PC-3 (cell line): ENCODE measurements around the gene PPFIBP2. TPM values are rescaled to one million over a fixed set of nuclear protein-coding genes. Genes with fewer than 3 reads are reported as not detected.

Experiments
- ATAC-seq: fragments of 200-7000 bp; cut with Tn5 transposase; 2 replicates; pipeline ENCODE4 v1.9.1; 2020; ENCODE audit warnings: mild to moderate bottlenecking, moderate library complexity
- BruUV-seq: library from RNA; stranded (reverse); fragments of 400-500 nt; replicated peaks from 2 replicates; lab custom pipeline; 2021; lab: Mats Ljungman, UMichigan
- CTCF ChIA-PET: fragments of 300-600 bp; sonication (Branson Sonifier 250); formaldehyde crosslinking; loops from one replicate; lab custom pipeline; 2022; ENCODE audit warnings: antibody characterized with exemption; lab: Charles Lee
- POLR2A ChIA-PET: fragments of 300-600 bp; sonication (Branson Sonifier 250); formaldehyde crosslinking; loops from one replicate; lab custom pipeline; 2022; ENCODE audit warnings: antibody characterized with exemption; ENCODE audit not compliant: unreplicated experiment; lab: Charles Lee
- DNase-seq: peaks from one replicate; pipeline ENCODE4 v3.0.0-alpha.2; 2015
- H2AFZ ChIP-seq: fragments of 300-600 bp; sonication (generic); 2 replicates; pipeline ENCODE4 v1.6.0; 2016; ENCODE audit warnings: antibody characterized with exemption, low read length
- H3F3A ChIP-seq: fragments of 300-600 bp; sonication (generic); one replicate; pipeline ENCODE4 v1.6.0; 2017; ENCODE audit warnings: antibody characterized with exemption, low read length, control low read depth, mild to moderate bottlenecking; ENCODE audit not compliant: unreplicated experiment
- H3K27ac ChIP-seq: fragments of 300-600 bp; sonication (generic); 2 replicates; pipeline ENCODE4 v1.5.1; 2016; ENCODE audit warnings: mild to moderate bottlenecking, low read length
- H3K27me3 ChIP-seq: fragments of 300-600 bp; sonication (generic); 2 replicates; pipeline ENCODE4 v1.6.1; 2016; ENCODE audit warnings: low read length, mixed read lengths
- H3K36me3 ChIP-seq: fragments of 300-600 bp; sonication (generic); 2 replicates; pipeline ENCODE4 v1.6.1; 2016; ENCODE audit warnings: low read depth, mixed run types, low read length, mixed read lengths
- H3K4me1 ChIP-seq: fragments of 300-600 bp; sonication (generic); 2 replicates; pipeline ENCODE4 v1.5.1; 2016; ENCODE audit warnings: low read length; ENCODE audit not compliant: insufficient read depth
- H3K4me2 ChIP-seq: fragments of 300-600 bp; sonication (generic); 2 replicates; pipeline ENCODE4 v1.6.0; 2016; ENCODE audit warnings: low read length
- H3K4me3 ChIP-seq: fragments of 300-600 bp; sonication (generic); 2 replicates; pipeline ENCODE4 v1.5.1; 2016; ENCODE audit warnings: mild to moderate bottlenecking, low read length, mixed read lengths
- H3K79me2 ChIP-seq: fragments of 300-600 bp; sonication (generic); 2 replicates; pipeline ENCODE4 v1.6.1; 2017; ENCODE audit warnings: low read length, mixed read lengths
- H3K9ac ChIP-seq: fragments of 300-600 bp; sonication (generic); 2 replicates; pipeline ENCODE4 v1.6.0; 2016; ENCODE audit warnings: mild to moderate bottlenecking, low read length
- H3K9me2 ChIP-seq: fragments of 300-600 bp; sonication (generic); replicated peaks from 2 replicates; pipeline ENCODE4 v1.6.1; 2016; ENCODE audit warnings: mixed run types, low read length, mixed read lengths
- H3K9me3 ChIP-seq: fragments of 300-600 bp; sonication (generic); 2 replicates; pipeline ENCODE4 v1.6.1; 2016; ENCODE audit warnings: low read length, mixed read lengths
- H4K20me1 ChIP-seq: fragments of 300-600 bp; sonication (generic); 2 replicates; pipeline ENCODE4 v1.6.1; 2016; ENCODE audit warnings: low read length, mixed read lengths
- EZH2 ChIP-seq: fragments of 300-600 bp; sonication (generic); IDR thresholded peaks from one replicate; pipeline ENCODE4 v1.6.1; 2017; ENCODE audit warnings: antibody characterized with exemption, mild to moderate bottlenecking, low read length; ENCODE audit not compliant: unreplicated experiment
- EZH2phosphoT487 ChIP-seq: fragments of 300-600 bp; sonication (generic); IDR thresholded peaks from 2 replicates; pipeline ENCODE4 v1.6.1; 2018; ENCODE audit warnings: mild to moderate bottlenecking, antibody characterized with exemption, low read length, borderline replicate concordance
- intact Hi-C: fragments of 100-400 bp; cut with micrococcal nuclease; formaldehyde crosslinking; loops from 2 replicates; pipeline ENCODE4 v1.9.0; 2023
- total RNA-seq: library from RNA; depleted of rRNA; stranded (reverse); fragments of >200 nt; gene quantifications from 2 replicates; pipeline ENCODE4 v1.2.3, GENCODE V29; 2014
- TF ChIP-seq, protein P1 (sequence below): fragments of 300-600 bp; sonication (generic); conservative IDR thresholded peaks from 2 replicates; pipeline ENCODE4 v1.5.1; 2017; ENCODE audit warnings: antibody characterized with exemption, low read depth, mild to moderate bottlenecking, low read length

The PPFIBP2 gene
- total RNA-seq, 1 experiment from 2014 or later = 3.2 TPM

DNA sequence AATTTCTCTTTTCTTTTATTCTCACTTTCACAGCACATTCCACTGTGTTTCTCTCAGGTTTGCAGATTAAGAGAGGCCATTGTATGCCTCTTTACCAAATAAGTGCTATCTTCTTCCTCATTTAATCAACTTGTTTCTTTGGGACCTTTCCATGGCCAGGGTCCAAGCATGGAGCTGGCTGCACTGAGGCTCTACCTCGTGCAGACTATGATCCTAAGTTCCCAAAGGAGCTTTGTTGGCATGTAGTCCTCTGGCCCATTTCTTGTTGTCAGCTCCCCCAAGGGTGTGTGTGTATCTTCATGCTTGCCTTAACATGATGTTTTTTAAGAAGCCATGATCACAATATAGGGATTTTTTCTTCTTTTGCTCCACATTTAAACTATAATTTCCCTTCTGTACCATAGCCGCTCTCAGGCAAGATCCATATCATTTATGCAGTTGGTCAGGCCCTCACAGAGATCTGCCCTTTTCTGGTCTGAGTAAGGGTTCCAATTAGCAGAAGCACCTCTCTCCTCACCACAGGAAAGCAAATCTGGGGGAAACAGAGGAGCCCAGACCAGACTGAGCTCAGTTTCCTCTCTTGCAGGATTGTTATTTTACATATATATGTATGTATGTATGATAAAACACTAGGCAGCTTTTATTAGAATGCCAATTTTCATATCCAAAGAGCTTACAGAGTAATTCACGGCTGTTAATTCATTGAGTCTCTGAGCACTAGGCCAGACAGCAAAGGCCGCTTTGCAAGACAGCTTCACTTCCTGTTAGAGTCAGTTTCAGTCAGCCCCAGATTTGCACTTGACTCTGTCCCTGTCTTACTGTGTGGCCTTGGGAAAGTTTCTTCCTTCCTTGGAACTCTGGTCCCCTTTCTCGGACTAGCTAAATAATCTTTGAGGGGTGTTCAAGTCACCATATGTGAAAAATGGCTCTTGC lies 125.2 kb downstream of the PPFIBP2 start:
- no peak for TF ChIP-seq EZH2phosphoT487
- TF ChIP-seq EZH2 = no peak
- TF ChIP-seq, protein P1, sequence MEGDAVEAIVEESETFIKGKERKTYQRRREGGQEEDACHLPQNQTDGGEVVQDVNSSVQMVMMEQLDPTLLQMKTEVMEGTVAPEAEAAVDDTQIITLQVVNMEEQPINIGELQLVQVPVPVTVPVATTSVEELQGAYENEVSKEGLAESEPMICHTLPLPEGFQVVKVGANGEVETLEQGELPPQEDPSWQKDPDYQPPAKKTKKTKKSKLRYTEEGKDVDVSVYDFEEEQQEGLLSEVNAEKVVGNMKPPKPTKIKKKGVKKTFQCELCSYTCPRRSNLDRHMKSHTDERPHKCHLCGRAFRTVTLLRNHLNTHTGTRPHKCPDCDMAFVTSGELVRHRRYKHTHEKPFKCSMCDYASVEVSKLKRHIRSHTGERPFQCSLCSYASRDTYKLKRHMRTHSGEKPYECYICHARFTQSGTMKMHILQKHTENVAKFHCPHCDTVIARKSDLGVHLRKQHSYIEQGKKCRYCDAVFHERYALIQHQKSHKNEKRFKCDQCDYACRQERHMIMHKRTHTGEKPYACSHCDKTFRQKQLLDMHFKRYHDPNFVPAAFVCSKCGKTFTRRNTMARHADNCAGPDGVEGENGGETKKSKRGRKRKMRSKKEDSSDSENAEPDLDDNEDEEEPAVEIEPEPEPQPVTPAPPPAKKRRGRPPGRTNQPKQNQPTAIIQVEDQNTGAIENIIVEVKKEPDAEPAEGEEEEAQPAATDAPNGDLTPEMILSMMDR = no peak
- Histone ChIP-seq H2AFZ (no peak overlapping the region), H3K79me2 (no peaks in the 10 kb centered on the region), H3K4me1 (0 out of 2 replicates have a peak, but pooled peaks cover 5% of the 10 kb centered on the region), H3K9me2 (no peaks in the 10 kb centered on the region), H3K4me2 (no peak overlapping the region), H3K36me3 (no peaks in the 10 kb centered on the region), H3K27ac (no peak overlapping the region), H3K9me3 (no peaks in the 10 kb centered on the region), H3K27me3 (peaks cover 13% of the 10 kb centered on the region; the same call in 1 of the 2 replicates), H3F3A (no peaks in the 10 kb centered on the region), H3K4me3 (no peak overlapping the region), H3K9ac (no peak overlapping the region), H4K20me1 (no peaks in the 10 kb centered on the region)
- intact Hi-C loops = no loop called here
- DNase-seq (no peak), ATAC-seq (no peak)
- POLR2A ChIA-PET = no interaction called here
- BruUV-seq = no TSS peak
- CTCF ChIA-PET = no interaction called here

DNA sequence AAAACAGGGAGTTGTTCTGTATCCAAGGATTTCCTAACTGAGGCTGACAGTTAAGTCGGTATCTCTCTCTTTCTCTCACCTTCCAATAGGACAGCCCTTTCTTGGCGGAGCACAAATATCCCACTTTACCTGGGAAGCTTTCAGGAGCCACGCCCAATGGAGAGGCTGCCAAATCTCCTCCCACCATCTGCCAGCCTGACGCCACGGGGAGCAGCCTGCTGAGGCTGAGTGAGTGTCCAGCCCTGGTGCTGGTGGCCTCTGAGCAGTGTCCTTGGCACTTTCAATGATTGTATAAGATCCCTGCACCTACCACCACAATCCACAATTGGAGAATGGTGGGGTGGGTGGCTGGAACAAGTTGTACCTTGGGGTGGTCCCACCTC lies 125.8 kb downstream of the PPFIBP2 start:
- no TSS peak for BruUV-seq
- CTCF ChIA-PET = no interaction called here

More for the DNA sequence above, 125.8 kb downstream of the PPFIBP2 start:
- POLR2A ChIA-PET = no interaction called here
- Histone ChIP-seq H3K4me2 (no peak overlapping the region), H3K4me1 (0 out of 2 replicates have a peak, but pooled peaks cover 5% of the 10 kb centered on the region), H3K4me3 (no peak overlapping the region), H3K9me2 (no peaks in the 10 kb centered on the region), H3K9me3 (no peaks in the 10 kb centered on the region), H4K20me1 (no peaks in the 10 kb centered on the region), H2AFZ (no peak overlapping the region), H3K27ac (no peak overlapping the region), H3K36me3 (no peaks in the 10 kb centered on the region), H3K9ac (no peak overlapping the region), H3K79me2 (no peaks in the 10 kb centered on the region), H3K27me3 (peaks cover 13% of the 10 kb centered on the region; the same call in 1 of the 2 replicates), H3F3A (no peaks in the 10 kb centered on the region)
- intact Hi-C loops = no loop called here
- DNase-seq = no peak
- no peak for ATAC-seq
- TF ChIP-seq, protein P1 = no peak
- no peak for TF ChIP-seq EZH2
- TF ChIP-seq EZH2phosphoT487 = no peak
